UCSD-AML1 (cell line): ENCODE data around the gene NELL1.

ENCODE experiments used
- DNase-seq: peaks from one replicate; lab custom pipeline; 2025; ENCODE audit not compliant: unreplicated experiment; lab: John Stamatoyannopoulos, UW

NELL1 gene

GRCh38 chr11:21615955-21616371 lies 946.6 kb downstream of the NELL1 start:
- DNase-seq: no peak

GRCh38 chr11:21622566-21622965 lies 953.2 kb downstream of the NELL1 start:
- DNase-seq: no peak

GRCh38 chr11:21622995-21623394 lies 953.6 kb downstream of the NELL1 start:
- no peak for DNase-seq
